ENCODE measurements around the gene FOXL1.

GRCh38 chr16:86565644-86566511, 12.5 kb upstream of the FOXL1 start:
- TF ChIP-seq CTCF (optimal IDR thresholded peaks at IDR 0.05 in 1 of 3, IDR thresholded peaks at IDR 0.05 in 1 of 3, conservative IDR thresholded peaks at IDR 0.05 in 1 of 3; ENCODE audit: extremely low read depth in 1 of 3, insufficient read depth in 2 of 3, low read length in 3 of 3) (no peak), EZH2 (IDR thresholded peaks at IDR 0.05; ENCODE audit: low read length) (peak; percentile 83)

All from keratinocyte (primary cell).